ENCODE data around the gene GOSR1.
"Not testable (repeated sequence)": the region's sequence is repeated elsewhere in the genome, so short reads cannot be mapped to it uniquely, and the experiment has no call there.

The GOSR1 gene

GRCh38 chr17:30551274-30551995 lies 74.2 kb downstream of the GOSR1 start:
- not testable (repeated sequence) for H3K9ac ChIP-seq (ENCODE audit: low read length); H3K36me3 ChIP-seq (ENCODE audit: control insufficient read depth, insufficient read depth, low read length); H3K4me3 ChIP-seq (ENCODE audit: low read length); H3K27me3 ChIP-seq (ENCODE audit: control insufficient read depth, insufficient read depth, low read length); H3K4me1 ChIP-seq (ENCODE audit: control insufficient read depth, insufficient read depth, low read length); H3K27ac ChIP-seq (ENCODE audit: low read depth, low read length)

- H3K27me3 ChIP-seq (ENCODE audit: control insufficient read depth, insufficient read depth, low read length) = no peaks in the 10 kb centered on the region
- H3K4me1 ChIP-seq (ENCODE audit: control insufficient read depth, insufficient read depth, low read length) = no peaks in the 10 kb centered on the region
- H3K9ac ChIP-seq (ENCODE audit: low read length) = no peak overlapping the region
These were observed 74.8 kb downstream of the GOSR1 start for GRCh38 chr17:30551996-30552339.

DNA sequence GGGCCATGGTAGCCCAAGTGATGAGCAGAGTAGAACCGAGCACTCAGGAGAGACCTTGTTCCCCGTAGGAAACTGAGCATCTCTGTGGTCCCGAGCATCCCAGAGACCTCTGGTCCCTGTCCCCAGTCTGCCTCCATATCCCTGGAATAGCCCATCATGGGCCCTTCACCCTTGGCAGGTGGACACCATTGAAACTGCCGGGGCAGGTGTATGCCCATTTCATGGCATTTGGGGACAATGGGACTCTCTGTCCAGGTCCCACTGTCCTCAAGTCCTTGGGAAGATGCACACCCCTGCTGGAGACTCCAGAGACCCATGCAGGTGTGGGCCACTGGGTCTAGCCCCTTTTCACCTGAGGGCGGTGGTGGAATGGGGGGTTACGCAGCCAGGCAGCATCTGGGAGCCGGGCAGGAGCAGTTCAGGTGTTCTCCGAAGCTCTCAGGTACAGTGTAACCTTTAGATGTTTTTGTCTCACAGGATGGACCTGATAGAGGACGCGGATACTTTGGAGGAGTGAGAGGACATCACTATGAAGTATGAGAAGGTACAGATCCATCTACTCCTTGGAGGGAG lies 75.9 kb downstream of the GOSR1 start:
- no peak overlapping the region for H3K4me3 ChIP-seq (ENCODE audit: low read length)
- no peak overlapping the region for H3K27ac ChIP-seq (ENCODE audit: low read depth, low read length)
- no peaks in the 10 kb centered on the region for H3K4me1 ChIP-seq (ENCODE audit: control insufficient read depth, insufficient read depth, low read length)
- no peaks in the 10 kb centered on the region for H3K36me3 ChIP-seq (ENCODE audit: control insufficient read depth, insufficient read depth, low read length)
- H3K27me3 ChIP-seq (ENCODE audit: control insufficient read depth, insufficient read depth, low read length) = no peaks in the 10 kb centered on the region
- no peak overlapping the region for H3K9ac ChIP-seq (ENCODE audit: low read length)

More at GRCh38 chr17:30551996-30552339, 74.8 kb downstream of the GOSR1 start:
- H3K27ac ChIP-seq (ENCODE audit: low read depth, low read length) = no peak overlapping the region
- H3K4me3 ChIP-seq (ENCODE audit: low read length) = no peak overlapping the region
- no peaks in the 10 kb centered on the region for H3K36me3 ChIP-seq (ENCODE audit: control insufficient read depth, insufficient read depth, low read length)

DNA sequence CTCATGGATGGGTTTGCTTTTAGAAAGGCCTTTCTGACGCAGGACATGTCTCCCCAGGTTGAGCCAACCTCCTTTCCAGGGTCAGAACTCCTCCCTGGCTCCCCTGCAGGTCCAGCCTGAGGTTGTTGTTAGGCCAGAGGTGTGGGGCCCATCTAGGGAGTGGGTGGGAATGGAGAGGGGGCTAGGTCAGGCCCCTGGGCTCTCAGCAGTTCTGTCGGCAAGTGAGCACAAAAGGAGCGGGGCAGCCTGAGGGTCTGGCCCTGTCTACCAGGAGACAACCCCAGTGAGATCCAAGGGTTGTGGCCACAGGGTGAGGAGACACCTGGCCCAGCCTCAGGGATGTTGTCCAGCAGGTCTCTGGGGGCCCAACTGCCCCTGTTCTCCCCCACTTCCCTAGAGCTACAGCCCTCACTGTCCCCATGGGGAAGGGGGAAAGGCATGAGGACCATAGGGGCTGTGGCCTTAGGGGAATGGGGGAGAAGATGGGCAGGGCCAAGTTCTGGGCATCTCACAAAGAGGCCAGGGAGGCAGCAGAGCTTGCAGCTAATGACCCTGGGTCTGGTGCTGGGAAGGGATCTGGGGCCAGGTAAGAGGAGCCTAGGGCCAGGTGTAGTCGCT lies 76.7 kb downstream of the GOSR1 start:
- not testable (repeated sequence) for H3K27me3 ChIP-seq (ENCODE audit: control insufficient read depth, insufficient read depth, low read length); H3K36me3 ChIP-seq (ENCODE audit: control insufficient read depth, insufficient read depth, low read length); H3K27ac ChIP-seq (ENCODE audit: low read depth, low read length); H3K4me1 ChIP-seq (ENCODE audit: control insufficient read depth, insufficient read depth, low read length); H3K4me3 ChIP-seq (ENCODE audit: low read length); H3K9ac ChIP-seq (ENCODE audit: low read length)

DNA sequence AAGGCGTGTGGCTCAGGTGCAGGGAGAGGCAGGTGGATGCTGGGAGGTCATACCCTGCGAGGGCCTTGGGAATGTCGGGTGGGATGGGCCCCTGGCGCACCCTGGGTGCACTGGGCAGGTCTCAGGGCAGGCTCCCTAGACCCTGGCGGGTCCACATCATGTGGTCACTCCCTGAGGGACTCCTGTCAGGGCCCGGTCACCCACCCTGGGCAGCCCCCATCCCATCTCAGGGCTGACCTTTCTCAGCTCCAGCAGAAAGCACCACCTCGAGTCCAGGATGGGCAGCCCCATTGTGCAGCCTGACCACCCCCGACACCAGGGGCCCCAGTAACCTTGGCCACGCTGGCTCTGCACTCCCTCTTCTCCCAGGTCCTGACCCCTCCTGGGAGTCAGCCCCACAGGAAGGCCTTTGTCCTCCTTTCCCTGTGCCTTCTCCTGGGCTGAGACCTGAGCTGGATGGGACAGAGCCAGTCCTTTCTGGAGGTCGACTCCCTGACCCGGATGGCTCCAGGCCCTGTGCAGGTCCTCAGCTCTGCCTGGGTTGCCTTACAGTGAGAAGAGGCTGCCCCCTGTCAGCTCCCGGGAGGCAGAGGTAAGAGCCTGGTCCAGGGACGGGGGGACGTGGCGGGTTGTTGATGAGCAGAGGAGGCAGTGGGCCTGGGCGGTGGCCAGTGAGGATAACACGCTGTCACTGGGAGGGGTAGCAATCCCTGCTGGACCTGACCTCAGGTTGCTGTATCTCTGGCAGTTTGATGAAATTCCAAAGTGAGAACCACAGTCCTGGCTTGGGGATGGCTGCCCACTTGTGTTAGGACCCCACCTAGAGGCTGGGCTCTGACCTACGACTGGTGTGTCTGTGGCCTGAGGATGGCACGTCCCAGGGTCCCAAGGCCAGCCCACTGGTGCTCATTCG lies 77.9 kb downstream of the GOSR1 start:
- Histone ChIP-seq H3K4me1 (ENCODE audit: control insufficient read depth, insufficient read depth, low read length) (no peaks in the 10 kb centered on the region), H3K36me3 (ENCODE audit: control insufficient read depth, insufficient read depth, low read length) (no peaks in the 10 kb centered on the region), H3K27me3 (ENCODE audit: control insufficient read depth, insufficient read depth, low read length) (no peaks in the 10 kb centered on the region), H3K4me3 (ENCODE audit: low read length) (no peak overlapping the region), H3K9ac (ENCODE audit: low read length) (no peak overlapping the region), H3K27ac (ENCODE audit: low read depth, low read length) (no peak overlapping the region)

- H3K27ac ChIP-seq (ENCODE audit: low read depth, low read length) = no peak overlapping the region
- no peak overlapping the region for H3K9ac ChIP-seq (ENCODE audit: low read length)
- H3K4me1 ChIP-seq (ENCODE audit: control insufficient read depth, insufficient read depth, low read length) = no peaks in the 10 kb centered on the region
- H3K4me3 ChIP-seq (ENCODE audit: low read length) = no peak overlapping the region
- no peaks in the 10 kb centered on the region for H3K27me3 ChIP-seq (ENCODE audit: control insufficient read depth, insufficient read depth, low read length)
- H3K36me3 ChIP-seq (ENCODE audit: control insufficient read depth, insufficient read depth, low read length) = no peaks in the 10 kb centered on the region
These were observed 78.7 kb downstream of the GOSR1 start for GRCh38 chr17:30555942-30556341.

- Histone ChIP-seq H3K27ac (ENCODE audit: low read depth, low read length) (no peak overlapping the region), H3K36me3 (ENCODE audit: control insufficient read depth, insufficient read depth, low read length) (no peaks in the 10 kb centered on the region), H3K4me1 (ENCODE audit: control insufficient read depth, insufficient read depth, low read length) (no peaks in the 10 kb centered on the region), H3K4me3 (ENCODE audit: low read length) (no peak overlapping the region), H3K9ac (ENCODE audit: low read length) (no peak overlapping the region), H3K27me3 (ENCODE audit: control insufficient read depth, insufficient read depth, low read length) (no peaks in the 10 kb centered on the region)
These were observed 79.4 kb downstream of the GOSR1 start for GRCh38 chr17:30556374-30557332.

DNA sequence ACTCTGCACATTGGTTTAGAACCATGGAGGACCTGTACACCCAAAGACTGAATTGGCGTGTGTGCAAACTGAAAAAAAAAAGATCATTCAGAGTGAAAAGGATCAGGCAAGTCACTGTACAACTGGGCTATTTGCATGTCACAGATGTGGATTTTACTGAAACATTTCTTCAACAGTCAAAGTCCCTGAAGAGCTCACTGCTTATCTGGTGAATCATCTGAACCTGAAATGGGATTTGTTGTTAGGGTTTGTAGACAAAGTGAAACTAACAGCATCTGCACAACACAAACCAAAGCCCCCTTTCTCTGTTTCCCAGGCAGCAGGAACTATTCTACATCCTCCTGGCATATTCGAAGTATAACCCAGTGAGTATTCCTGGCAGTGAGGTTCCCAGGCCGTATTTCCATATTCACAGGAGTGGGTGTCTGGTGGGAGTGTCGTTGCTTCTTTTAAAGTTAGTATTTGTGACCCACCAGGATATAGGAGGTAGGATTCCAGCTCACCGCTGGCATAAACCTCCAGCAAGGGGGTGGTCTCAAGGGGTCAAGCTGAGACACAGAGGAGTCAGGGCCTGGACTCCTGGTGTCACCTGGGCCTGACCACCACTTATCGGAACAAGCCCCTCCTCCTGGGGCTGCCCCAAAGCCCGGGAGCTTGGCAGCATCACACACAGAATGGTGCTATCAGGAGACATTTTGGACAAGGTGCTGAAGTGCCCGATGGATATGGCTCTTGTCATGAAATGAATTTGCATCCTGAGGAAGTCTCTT lies 80.9 kb downstream of the GOSR1 start:
- Histone ChIP-seq H3K36me3 (ENCODE audit: control insufficient read depth, insufficient read depth, low read length) (no peaks in the 10 kb centered on the region), H3K27ac (ENCODE audit: low read depth, low read length) (no peak overlapping the region), H3K4me3 (ENCODE audit: low read length) (no peak overlapping the region), H3K27me3 (ENCODE audit: control insufficient read depth, insufficient read depth, low read length) (no peaks in the 10 kb centered on the region), H3K9ac (ENCODE audit: low read length) (no peak overlapping the region), H3K4me1 (ENCODE audit: control insufficient read depth, insufficient read depth, low read length) (no peaks in the 10 kb centered on the region)

GRCh38 chr17:30558686-30559545 lies 81.7 kb downstream of the GOSR1 start:
- Histone ChIP-seq H3K9ac (ENCODE audit: low read length) (no peak overlapping the region), H3K36me3 (ENCODE audit: control insufficient read depth, insufficient read depth, low read length) (no peaks in the 10 kb centered on the region), H3K4me3 (ENCODE audit: low read length) (no peak overlapping the region), H3K27me3 (ENCODE audit: control insufficient read depth, insufficient read depth, low read length) (no peaks in the 10 kb centered on the region), H3K27ac (ENCODE audit: low read depth, low read length) (no peak overlapping the region), H3K4me1 (ENCODE audit: control insufficient read depth, insufficient read depth, low read length) (no peaks in the 10 kb centered on the region)

DNA sequence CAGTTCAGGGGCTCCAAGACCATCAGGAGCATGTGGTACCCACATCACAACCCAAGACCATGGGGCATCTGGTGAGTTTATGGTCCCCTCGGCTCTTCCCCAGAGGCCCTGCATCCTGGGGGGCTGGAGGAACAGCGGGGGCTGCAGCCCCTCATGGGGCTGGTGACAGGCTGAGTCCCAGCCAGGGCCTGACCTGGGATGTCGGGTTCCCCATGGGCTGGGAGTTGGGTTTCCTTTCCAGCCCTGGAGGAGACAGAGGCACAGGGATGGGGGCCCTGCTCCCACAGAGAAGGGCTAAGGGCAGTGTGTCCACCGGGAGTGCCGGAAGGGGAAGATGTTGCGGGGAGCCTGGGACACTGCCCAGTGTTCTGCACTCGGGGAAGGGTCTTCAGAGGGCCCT lies 82.4 kb downstream of the GOSR1 start:
- no peak overlapping the region for H3K27ac ChIP-seq (ENCODE audit: low read depth, low read length)
- no peak overlapping the region for H3K4me3 ChIP-seq (ENCODE audit: low read length)
- no peak overlapping the region for H3K9ac ChIP-seq (ENCODE audit: low read length)
- H3K36me3 ChIP-seq (ENCODE audit: control insufficient read depth, insufficient read depth, low read length) = no peaks in the 10 kb centered on the region
- no peaks in the 10 kb centered on the region for H3K4me1 ChIP-seq (ENCODE audit: control insufficient read depth, insufficient read depth, low read length)
- H3K27me3 ChIP-seq (ENCODE audit: control insufficient read depth, insufficient read depth, low read length) = no peaks in the 10 kb centered on the region
